MM.1S (cell line): ENCODE data around the gene TMC8.

Source experiments
- EZH2 ChIP-seq: fragments of 300-600 bp; sonication (generic); optimal IDR thresholded peaks from 2 replicates; pipeline ENCODE3; 2017; ENCODE audit warnings: low read depth, mild to moderate bottlenecking, antibody characterized with exemption, low read length, mixed read lengths
- EZH2phosphoT487 ChIP-seq: fragments of 300-600 bp; sonication (generic); IDR thresholded peaks from 2 replicates; pipeline ENCODE4 v1.6.1; 2018; ENCODE audit warnings: antibody characterized with exemption, low read length
- TF ChIP-seq, protein P1 (sequence below): fragments of 300-600 bp; sonication (generic); IDR thresholded peaks from 2 replicates; pipeline ENCODE4 v1.5.1; 2016; ENCODE audit warnings: antibody characterized with exemption, low read length, mixed read lengths

DNA sequence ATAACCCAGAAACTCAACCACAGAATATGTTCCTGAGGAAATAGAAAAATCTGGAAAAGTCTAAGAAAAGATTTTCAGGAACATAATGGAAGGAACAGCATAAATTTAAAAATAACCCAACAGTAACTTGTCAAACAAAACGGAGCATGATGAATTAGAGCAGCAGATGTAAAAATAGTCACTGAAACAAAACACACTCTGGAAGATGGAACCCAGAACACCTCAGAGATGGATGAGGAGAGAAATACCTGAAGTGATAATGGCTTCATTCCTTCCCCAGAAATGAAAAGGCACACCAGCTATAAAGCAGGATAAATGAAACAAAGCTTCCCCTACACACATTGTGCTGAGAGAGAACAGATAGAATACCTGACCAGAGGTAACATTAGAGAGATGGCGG is 49.9 kb downstream of the TMC8 start:
- TF ChIP-seq EZH2 (no peak), EZH2phosphoT487 (no peak)
- TF ChIP-seq, protein P1, sequence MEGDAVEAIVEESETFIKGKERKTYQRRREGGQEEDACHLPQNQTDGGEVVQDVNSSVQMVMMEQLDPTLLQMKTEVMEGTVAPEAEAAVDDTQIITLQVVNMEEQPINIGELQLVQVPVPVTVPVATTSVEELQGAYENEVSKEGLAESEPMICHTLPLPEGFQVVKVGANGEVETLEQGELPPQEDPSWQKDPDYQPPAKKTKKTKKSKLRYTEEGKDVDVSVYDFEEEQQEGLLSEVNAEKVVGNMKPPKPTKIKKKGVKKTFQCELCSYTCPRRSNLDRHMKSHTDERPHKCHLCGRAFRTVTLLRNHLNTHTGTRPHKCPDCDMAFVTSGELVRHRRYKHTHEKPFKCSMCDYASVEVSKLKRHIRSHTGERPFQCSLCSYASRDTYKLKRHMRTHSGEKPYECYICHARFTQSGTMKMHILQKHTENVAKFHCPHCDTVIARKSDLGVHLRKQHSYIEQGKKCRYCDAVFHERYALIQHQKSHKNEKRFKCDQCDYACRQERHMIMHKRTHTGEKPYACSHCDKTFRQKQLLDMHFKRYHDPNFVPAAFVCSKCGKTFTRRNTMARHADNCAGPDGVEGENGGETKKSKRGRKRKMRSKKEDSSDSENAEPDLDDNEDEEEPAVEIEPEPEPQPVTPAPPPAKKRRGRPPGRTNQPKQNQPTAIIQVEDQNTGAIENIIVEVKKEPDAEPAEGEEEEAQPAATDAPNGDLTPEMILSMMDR: no peak
